Measurements from ENCODE around the gene SMR3B. TPM values are rescaled to one million over a fixed set of nuclear protein-coding genes. Genes with fewer than 3 reads are reported as not detected.

The SMR3B gene
- total and polyA plus RNA-seq, 9 donors = 0.77 TPM; not detected in 8

- DNase-seq = no peak
- Histone ChIP-seq H3K4me3 (no peak overlapping the region), H3K9me3 (no peaks in the 10 kb centered on the region), H3K4me1 (ENCODE audit: insufficient read depth) (no peaks in the 10 kb centered on the region), H3K27ac (no peak overlapping the region), H3K27me3 (no peaks in the 10 kb centered on the region), H3K36me3 (no peaks in the 10 kb centered on the region)
- 31 to 43% (median 35%) methylated on average over 2 of the region's 2 CpGs for WGBS, 3 donors
- intact Hi-C loops (cut with DNase I) = no loop called here
- TF ChIP-seq POLR2A (IDR thresholded peaks at IDR 0.05) (no peak), CTCF (IDR thresholded peaks at IDR 0.05) (no peak), EP300 (IDR thresholded peaks at IDR 0.05) (no peak)
These were observed 9.3 kb downstream of the SMR3B start for GRCh38 chr4:70392057-70392776.

GRCh38 chr4:70397580-70397979, 14.6 kb downstream of the SMR3B start, which contains the start of gene OPRPN:
Gene OPRPN, plus strand, starts transcription at chr4:70397940. Its CDS starts 1,346 bp downstream, at chr4:70399286.
- TF ChIP-seq CTCF (IDR thresholded peaks at IDR 0.05) (no peak), POLR2A (IDR thresholded peaks at IDR 0.05) (no peak)
- no peaks in the 10 kb centered on the region for H3K4me1 ChIP-seq (ENCODE audit: insufficient read depth)
- intact Hi-C loops (cut with DNase I) = no loop called here

DNA sequence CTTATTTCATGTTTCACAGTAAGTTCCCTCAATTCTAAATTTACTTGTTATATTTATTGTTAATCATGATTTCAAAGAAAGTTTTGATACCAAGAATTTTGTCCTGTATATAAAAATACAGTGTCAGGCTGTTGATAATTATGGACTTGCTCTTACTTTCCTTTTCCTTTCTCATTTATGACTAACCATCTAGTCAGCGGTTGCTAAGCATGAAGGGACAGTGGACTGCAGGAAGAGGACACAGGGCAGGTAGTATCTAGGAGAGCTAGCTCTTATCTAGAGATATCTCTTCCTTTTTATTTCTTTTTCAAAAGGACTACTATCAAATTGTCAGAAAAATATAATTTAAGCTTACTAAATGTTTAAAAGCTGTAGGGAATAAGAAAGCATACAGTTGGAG, 16.4 kb downstream of the SMR3B start:
- Histone ChIP-seq H3K9me3 (no peaks in the 10 kb centered on the region), H3K36me3 (no peaks in the 10 kb centered on the region), H3K4me1 (ENCODE audit: insufficient read depth) (no peaks in the 10 kb centered on the region), H3K27me3 (no peaks in the 10 kb centered on the region), H3K4me3 (no peak overlapping the region), H3K27ac (no peak overlapping the region)
- 89 to 98% (median 93%) methylated on average over 1 of the region's 1 CpG for WGBS, 3 donors
- TF ChIP-seq CTCF (IDR thresholded peaks at IDR 0.05) (no peak), EP300 (IDR thresholded peaks at IDR 0.05) (no peak), POLR2A (IDR thresholded peaks at IDR 0.05) (no peak)
- DNase-seq = no peak
- intact Hi-C loops (cut with DNase I) = no loop called here

More at GRCh38 chr4:70397580-70397979, 14.6 kb downstream of the SMR3B start, which contains the start of gene OPRPN:
- H3K9me3 ChIP-seq = no peaks in the 10 kb centered on the region
- H3K27ac ChIP-seq = no peak within 1 kb of the TSS
- no peak for DNase-seq
- no peaks in the 10 kb centered on the region for H3K27me3 ChIP-seq
- H3K4me3 ChIP-seq = no peak within 1 kb of the TSS
- no peaks in the 10 kb centered on the region for H3K36me3 ChIP-seq

GRCh38 chr4:70402762-70403161, 19.8 kb downstream of the SMR3B start:
- 92 to 97% (median 94%) methylated on average over 1 of the region's 1 CpG for WGBS, 3 donors
- no peaks in the 10 kb centered on the region for H3K36me3 ChIP-seq
- no peak for TF ChIP-seq CTCF (IDR thresholded peaks at IDR 0.05)
- no peak for TF ChIP-seq EP300 (IDR thresholded peaks at IDR 0.05)
- TF ChIP-seq POLR2A (IDR thresholded peaks at IDR 0.05) = no peak
- intact Hi-C loops (cut with DNase I) = no loop called here
- H3K27me3 ChIP-seq = no peaks in the 10 kb centered on the region
- no peak overlapping the region for H3K4me3 ChIP-seq
- H3K27ac ChIP-seq = no peak overlapping the region
- no peaks in the 10 kb centered on the region for H3K9me3 ChIP-seq
- no peaks in the 10 kb centered on the region for H3K4me1 ChIP-seq (ENCODE audit: insufficient read depth)
- no peak for DNase-seq
